Activated T-cell treated with anti-CD3 and anti-CD28 coated beads for 1 hour (primary cell): Measurements from ENCODE around the gene LMBR1.
A peak's percentile ranks its signal among the peaks of the same experiment; 100 is the strongest.
"Not testable (repeated sequence)": the region's sequence is repeated elsewhere in the genome, so short reads cannot be mapped to it uniquely, and the experiment has no call there.

Experiments
- DNase-seq: peaks from one replicate; pipeline ENCODE4 v3.0.0-alpha.2; 2020; ENCODE audit warnings: low read depth

LMBR1 gene, protein sequence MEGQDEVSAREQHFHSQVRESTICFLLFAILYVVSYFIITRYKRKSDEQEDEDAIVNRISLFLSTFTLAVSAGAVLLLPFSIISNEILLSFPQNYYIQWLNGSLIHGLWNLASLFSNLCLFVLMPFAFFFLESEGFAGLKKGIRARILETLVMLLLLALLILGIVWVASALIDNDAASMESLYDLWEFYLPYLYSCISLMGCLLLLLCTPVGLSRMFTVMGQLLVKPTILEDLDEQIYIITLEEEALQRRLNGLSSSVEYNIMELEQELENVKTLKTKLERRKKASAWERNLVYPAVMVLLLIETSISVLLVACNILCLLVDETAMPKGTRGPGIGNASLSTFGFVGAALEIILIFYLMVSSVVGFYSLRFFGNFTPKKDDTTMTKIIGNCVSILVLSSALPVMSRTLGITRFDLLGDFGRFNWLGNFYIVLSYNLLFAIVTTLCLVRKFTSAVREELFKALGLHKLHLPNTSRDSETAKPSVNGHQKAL

DNA sequence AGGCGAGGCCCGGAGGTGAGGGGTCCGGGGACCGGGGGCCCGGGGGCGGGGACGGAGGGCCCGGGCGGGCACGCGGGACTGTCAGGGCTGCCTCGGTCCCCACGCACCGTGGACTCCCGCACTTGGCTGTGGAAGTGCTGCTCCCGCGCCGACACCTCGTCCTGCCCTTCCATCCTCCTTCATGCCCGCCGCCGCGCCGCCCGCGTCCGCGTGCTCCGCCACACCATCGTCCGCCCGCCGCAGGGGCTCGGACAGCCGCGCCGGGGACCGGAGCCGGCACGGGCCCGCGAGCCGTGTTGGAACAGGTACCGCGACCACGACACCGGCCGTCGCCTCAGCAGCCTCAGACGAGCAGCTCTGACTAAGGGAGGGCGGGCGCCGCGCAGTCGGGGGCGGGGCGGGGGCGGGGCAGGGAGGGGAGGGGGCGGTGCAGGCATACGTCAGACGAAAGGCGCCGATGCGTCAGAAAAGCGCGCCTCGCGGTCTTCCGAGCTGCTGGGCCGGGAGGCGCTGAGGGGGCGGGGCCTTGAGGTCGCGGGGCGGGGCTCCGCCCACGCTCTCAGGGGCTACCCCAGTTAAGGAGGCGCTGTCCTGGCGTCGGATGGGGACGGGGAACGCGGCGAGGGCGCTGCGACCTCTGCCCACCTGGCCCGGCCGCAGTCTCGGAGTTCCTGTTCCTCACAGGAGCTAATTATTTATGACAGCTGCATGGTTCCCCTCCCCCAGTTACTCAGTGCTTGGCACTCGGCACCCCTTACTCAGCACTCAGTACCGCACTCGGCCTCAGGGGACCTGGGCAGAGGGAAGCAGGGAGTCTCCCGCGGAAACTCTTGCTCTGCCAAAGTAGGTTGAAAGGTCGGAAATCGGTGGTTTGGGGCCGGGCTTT, at the start of gene LMBR1:
Gene LMBR1, minus strand, starts transcription at position 363 of the 886 bp plus-strand sequence. Its CDS starts 190 bp downstream, at position 173.
- DNase-seq: peak; percentile 91

DNA sequence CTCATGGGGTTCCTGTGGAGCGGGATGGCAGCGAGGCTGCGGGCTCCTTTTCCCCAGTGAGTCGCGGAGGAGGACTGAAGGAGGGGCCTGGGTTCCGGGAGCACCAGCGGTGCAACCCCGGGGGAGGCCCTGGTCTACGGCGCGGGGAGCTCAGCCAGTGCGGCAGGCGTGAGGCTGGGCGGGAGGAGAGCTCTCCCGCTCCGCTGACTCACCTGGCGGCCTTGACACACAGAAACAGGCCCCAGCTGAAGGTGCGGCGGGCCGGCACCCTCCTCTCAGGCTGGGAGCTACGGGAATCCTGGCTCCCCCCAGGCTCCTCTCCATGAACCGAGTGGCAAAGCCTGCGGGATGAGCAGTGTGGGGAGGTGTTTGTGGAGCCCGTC, 49.7 kb upstream of the LMBR1 start:
- DNase-seq: no peak

DNA sequence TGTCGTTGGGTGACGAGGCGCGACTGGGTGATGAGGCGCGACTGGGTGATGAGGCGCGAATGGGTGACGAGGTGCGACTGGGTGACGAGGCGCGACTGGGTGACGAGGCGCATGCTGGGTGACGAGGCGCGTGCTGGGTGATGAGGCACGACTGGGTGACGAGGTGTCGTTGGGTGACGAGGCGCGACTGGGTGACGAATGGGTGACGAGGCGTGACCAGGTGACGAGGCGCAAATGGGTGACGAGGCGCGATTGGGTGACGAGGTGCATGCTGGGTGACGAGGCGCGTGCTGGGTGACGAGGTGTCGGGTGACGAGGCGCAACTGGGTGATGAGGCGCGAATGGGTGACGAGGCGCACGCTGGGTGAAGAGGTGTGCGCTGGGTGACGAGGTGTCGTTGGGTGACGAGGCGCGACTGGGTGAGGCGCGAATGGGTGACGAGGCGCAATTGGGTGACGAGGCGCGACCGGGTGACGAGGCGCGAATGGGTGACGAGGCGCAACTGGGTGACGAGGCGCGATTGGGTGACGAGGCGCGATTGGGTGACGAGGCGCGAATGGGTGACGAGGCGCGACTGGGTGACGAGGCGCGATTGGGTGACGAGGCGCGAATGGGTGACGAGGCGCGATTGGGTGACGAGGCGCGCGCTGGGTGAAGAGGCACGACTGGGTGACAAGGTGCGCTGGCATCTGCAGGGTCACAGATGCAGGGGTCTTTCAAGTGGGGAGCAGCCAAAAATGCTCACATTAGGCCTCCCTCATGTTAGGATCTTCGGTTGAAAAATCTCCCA, 48.6 kb upstream of the LMBR1 start:
- DNase-seq: no peak

DNA sequence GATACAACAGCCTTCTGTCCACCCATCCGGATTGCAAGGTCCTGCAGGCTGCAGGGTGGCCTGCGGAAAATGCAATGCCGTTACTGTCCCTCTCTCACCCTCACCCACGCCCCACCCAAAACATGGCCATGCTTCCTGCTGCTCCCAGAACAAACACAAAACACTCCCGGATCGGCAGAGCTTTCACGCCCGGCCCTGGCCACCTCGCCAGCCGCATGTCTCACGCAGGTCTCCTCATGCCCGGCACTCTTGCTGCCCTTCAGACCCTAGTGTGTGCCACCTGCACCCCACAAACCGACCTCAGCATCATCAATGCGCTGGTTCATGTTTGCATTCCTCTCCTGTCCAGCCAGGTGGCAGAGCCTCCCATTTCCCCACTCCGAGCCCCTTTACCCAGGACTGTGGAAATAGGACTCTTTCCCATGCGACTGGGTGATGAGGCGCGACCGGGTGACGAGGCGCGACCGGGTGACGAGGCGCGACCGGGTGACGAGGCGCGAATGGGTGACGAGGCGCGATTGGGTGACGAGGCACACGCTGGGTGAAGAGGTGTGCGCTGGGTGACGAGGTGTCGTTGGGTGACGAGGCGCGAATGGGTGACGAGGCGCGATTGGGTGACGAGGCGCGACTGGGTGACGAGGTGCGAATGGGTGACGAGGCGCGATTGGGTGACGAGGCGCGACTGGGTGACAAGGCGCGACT, 47.6 kb upstream of the LMBR1 start:
- no peak for DNase-seq

DNA sequence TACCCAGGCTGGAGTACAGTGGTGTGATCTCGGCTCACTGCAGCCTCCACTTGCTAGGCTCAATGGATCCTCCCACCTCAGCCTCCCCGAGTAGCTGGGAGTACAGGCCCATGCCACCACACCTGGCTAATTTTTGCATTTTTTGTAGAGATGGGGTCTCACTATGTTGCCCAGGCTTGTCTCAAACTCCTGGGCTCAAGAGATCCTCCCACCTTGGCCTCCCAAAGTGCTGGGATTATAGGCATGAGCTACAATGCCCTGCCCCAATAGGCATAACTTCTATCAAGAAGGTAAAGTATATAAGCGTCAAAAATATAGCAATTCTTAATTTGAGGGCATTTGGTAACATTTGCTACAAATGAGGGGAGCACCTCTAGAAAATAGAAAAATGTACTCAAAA, 43.8 kb upstream of the LMBR1 start:
- DNase-seq: not testable (repeated sequence)

DNA sequence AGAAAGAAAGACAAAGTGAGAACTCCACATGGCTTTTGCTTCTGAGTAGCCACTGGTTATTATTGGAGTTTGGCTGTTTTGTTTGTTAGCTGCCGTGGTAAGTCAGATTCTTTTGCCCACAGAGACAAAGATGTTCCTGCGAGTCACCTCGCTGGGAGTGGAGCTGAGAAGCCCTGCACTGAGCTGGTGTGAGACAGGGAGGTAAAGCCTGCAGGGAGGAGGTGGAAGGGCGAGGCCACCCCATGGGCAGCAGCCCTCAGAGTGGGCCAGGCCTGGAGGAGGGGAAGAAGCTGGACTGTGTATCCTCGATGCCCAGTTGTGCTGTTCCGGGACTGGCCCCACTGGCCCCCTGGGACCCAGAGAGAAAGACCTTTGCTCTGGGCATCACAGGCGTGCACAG, 42.3 kb upstream of the LMBR1 start:
- no peak for DNase-seq

DNA sequence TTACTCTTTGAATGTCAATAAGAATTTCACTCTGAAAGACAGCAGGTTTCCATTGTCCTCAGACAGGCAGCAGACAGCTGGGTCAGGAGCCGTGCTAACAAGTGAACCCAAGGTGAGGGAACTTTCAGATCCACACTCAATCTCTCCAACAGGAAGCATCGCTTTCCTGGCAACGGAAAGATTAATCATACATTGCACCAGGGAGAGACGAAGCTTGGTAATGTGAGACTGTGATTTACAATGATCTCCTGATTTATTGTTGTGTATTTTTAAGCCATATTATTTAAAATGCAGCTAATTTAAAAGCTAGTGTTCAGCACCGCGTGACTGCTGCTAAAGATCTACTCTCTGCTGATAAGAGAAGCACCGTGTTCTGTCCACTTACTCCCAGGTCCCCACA, 39.0 kb upstream of the LMBR1 start:
- no peak for DNase-seq

DNA sequence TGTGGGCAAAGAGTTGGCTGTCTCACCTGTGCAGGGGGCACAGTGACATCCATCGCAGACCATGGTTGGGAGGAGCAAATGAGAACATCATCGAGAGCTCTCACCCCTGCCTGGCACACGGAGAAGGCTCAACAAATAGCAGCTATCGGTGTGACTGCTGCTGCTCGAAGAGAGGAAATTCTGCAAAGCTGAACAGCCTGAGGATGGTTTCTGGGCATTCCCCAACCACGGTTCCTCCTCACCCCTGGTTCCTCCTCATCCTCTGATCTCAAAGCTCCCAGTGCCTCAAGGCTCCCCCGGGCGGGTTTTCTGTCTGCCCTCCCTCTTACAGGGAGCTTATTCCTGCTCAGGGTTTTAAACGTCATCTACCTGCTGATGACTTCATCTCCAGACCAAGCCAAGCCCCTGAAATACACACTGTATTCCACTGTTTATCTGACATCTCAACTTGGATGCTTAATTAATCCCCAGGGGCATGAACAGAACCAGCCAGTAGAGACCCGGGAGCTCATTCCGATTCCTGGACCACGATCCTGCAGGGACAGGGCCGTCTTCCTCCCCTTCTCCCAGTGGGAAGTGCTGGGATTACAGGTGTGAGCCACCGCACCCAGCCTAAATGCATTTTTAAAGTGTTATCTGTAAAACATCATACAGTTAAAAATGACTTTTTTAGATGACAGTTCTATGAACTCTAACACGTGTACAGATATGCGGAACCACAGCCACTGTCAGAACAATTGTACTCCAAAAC, 37.0 kb upstream of the LMBR1 start:
- no peak for DNase-seq

DNA sequence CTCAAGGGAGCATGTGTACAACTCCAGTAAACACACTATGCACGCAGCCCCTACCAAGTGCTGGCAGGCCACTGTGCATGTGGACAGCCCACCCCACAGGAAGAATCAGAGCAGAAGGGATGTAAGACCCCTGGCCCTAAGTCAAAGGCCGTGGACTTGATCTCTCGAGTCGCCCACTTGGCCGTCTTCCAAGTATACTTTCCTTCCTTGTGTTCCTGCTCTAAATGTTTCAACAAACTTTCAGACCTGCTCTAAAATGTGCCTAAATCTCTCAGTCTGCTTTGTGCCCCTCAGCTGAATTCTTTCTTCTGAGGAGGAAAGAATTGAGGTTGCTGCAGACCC, 35.4 kb upstream of the LMBR1 start:
- no peak for DNase-seq

DNA sequence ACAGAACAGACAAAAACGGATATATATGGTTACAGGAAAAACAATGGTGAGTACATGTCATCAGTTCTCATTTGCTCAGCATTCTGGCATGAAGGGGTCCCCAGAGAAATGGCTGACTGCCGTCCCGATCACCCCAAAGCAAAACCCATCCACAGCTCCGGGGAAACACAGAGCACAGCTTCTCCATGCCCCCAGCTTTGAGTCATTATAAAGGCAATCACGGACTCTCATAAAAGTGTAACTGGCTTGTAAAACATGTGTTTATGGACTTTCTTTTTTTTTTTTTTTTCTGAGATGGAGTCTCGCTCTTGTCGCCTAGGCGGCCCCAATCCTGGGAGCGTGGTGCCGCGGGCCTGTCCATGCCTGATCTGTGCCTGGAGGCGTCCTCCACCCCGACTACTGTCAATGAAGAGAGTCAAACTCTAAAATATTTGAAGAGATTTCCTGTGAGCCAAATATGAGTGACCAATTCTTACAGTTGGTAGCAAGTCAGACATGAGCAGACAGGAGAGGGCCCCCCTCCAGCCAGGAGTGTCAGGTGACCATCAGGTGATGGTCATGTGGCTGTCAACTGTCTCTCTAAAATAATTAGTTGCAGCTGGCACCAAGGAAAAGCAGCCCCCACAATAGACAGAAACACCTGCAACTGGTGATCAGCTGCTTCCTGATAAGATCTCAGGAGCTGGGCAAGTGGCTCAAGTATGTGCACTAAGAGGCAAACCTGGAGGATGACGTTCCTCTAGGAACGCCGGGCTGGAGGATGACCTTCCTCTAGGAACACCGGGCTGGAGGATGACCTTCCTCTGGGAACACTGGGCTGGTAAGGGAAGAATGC, 34.8 kb upstream of the LMBR1 start:
- DNase-seq: no peak

DNA sequence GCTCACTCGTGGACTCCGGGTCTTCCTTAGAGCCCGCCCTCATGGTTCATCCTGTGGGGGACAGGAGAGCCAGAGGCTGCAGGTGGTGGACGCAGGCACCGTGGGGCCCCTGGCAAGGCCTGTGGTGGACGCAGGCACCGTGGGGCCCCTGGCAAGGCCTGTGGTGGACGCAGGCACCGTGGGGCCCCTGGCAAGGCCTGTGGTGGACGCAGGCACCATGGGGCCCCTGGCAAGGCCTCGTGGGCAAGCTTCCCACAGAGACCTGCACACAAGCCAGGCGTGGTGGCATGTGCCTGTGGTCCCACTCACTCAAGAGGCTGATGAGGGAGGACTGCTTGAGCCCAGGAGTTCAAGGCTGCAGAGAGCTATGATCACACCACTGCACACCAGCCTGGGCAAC, 32.8 kb upstream of the LMBR1 start:
- not testable (repeated sequence) for DNase-seq

DNA sequence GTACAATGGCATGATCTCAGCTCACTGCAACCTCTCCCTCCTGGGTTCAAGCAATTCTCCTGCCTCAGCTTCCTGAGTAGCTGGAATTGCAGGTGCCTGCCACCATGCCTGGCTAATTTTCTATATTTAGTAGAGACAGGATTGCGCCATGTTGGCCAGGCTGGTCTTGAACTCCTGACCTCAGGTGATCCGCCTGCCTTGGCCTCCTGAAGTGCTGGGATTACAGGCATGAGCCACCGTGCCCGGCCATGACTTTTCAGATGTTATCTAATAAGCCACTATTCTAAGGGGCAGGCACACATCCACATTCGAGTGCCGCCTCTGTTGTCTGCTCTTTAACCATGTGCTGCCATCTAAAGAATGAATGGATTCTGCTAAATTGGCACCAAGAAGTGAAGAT, 29.3 kb upstream of the LMBR1 start:
- DNase-seq: not testable (repeated sequence)

DNA sequence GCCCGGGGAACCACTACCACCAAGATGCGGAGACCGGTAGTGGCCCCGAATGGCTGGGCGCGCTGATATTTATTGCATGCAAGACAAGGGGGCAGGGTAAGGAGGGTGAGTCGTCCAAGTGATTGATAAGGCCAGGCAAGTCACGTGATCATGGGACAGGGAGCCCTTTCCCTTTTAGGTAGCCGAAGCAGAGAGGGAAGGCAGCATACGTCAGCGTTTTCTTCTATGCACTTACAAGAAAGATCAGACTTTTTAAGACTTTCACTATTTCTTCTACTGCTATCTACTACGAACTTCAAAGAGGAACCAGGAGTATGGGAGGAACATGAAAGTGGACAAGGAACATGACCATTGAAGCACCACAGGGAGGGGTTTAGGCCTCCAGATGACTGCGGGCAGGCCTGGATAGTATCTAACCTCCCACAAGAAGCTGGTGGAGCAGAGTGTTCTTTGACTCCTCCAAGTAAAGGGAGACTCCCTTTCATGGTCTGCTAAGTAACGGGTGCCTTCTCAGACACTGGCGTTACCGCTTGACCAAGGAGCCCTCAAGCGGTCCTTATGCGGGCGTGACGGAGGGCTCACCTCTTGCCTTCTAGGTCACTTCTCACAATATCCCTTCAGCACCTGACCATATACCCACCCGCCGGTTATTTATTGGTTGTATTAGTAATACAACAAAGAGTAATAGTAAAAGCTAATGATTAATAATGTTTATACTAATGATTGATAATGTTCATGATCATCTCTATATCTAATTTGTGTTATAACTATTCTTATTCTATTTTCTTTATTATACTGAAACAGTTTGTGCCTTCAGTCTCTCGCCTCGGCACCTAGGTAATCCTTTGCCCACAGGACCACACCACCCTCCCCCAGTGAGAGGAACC, 27.7 kb upstream of the LMBR1 start:
- DNase-seq: not testable (repeated sequence)

DNA sequence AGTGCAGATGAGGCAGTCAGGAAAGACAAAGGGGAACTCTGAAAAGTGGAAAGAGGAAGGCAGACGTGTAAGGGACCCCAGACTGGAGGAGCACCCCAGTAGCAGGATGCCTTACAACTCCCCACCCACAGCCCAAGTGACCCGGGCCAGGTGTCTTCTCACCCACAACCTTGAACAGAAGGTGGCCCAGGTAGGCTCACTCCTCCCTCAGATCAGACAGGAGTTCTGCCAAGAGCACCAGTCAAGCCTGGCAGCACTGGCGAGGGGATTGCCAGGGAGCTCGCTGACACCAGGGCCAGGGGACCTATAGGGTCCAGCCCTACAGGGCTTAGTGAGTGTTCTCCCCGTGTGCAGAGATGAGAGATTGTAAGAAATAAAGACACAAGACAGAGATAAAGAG, 27.1 kb upstream of the LMBR1 start:
- DNase-seq: no peak

DNA sequence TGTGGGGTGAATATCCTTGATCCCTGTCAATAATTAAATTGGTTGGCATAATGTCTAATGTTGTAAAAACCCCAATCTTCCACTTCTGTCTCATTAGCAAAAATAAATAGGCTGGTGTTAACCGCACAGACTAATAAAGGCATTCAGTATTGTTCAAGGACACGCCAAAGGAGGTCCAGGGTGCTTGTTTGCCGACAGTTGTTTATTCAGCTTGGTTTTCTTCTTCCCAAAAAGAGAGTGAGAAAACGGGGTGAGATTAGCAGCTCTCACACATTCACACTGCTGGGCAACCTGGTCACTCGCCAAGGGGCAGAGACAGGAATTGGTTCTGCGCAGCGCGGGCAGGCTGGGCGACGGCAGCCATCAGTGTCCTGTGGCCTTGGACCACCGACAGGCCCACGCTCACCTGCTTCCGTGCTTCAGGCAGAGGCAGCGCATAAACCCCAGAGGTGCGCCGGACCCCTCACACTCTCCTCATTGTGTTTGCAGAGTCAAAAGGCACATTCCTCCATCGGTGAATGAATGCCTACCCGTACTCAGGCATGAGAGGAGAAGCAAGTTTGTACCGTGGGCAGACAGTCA, 26.2 kb upstream of the LMBR1 start:
- DNase-seq: no peak

DNA sequence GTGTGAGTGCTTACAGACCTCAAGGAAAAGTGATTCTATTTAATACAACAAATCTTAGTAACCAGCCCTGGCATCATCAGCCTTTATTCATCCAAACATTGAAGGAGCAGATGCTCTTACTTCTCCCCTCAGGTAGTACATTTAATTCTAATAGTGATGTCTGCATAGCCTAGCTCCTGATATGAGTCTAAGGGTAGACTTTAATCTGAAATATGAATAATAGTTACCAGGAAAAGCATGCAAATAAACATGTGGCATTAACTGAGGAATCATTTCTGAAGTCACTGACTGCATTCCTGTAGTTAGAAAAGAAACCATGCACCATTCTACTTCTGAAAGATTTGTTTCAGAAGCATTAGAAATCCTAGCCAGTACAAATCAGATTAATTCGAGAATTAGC, 25.7 kb upstream of the LMBR1 start:
- no peak for DNase-seq

DNA sequence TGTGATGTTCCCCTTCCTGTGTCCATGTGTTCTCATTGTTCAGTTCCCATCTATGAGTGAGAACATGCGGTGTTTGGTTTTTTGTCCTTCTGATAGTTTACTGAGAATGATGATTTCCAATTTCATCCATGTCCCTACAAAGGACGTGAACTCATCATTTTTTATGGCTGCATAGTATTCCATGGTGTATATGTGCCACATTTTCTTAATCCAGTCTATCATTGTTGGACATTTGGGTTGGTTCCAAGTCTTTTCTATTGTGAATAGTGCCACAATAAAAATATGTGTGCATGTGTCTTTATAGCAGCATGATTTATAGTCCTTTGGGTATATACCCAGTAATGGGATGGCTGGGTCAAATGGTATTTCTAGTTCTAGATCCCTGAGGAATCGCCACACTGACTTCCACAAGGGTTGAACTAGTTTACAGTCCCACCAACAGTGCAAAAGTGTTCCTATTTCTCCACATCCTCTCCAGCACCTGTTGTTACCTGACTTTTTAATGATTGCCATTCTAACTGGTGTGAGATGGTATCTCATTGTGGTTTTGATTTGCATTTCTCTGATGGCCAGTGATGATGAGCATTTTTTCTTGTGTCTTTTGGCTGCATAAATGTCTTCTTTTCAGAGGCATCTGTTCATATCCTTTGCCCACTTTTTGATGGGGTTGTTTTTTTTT, 16.7 kb upstream of the LMBR1 start:
- DNase-seq: not testable (repeated sequence)

DNA sequence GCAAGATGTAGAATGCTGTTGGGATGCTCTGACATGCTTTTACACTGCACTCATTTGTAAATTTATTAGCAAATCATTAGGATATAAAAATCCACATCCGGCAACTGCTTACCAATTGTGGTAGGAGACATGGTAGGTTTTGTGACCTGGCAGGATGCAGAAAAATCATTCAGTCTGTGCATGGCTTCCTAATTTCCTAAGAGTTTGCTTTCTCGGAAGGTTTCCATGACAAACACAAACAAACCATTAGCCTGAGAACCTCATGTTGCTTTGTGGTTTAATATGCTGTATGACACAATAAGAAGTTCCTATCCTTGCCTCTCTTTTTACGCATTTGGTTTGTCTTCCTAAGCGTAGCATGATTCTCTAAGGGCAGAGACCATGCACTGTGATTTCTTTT, 14.7 kb upstream of the LMBR1 start:
- DNase-seq: no peak
